NB4 (cell line): ENCODE data around the gene HTD2.

ENCODE experiments used
- DNase-seq: peaks from one replicate; pipeline ENCODE4 v3.0.0; 2010; ENCODE audit warnings: low read depth
- H3K4me3 ChIP-seq: one replicate; pipeline ENCODE4 v1.5.1; 2011; ENCODE audit warnings: mild to moderate bottlenecking, low read depth, low read length, moderate library complexity
- MYC ChIP-seq: IDR thresholded peaks from 2 replicates; pipeline ENCODE4 v1.6.1; 2011; ENCODE audit warnings: low read depth, low read length
- POLR2A ChIP-seq: IDR thresholded peaks from 2 replicates; pipeline ENCODE4 v1.6.1; 2011; ENCODE audit warnings: mild to moderate bottlenecking; ENCODE audit not compliant: insufficient read length; ENCODE audit errors: extremely low read depth
- TF ChIP-seq, protein P1 (sequence below): IDR thresholded peaks from one replicate; pipeline ENCODE4 v1.5.1; 2012; ENCODE audit warnings: low read depth, low read length
- TF ChIP-seq, protein P2 (sequence below): IDR thresholded peaks from 2 replicates; pipeline ENCODE4 v1.6.1; 2011; ENCODE audit warnings: low read depth, low read length

HTD2 gene

DNA sequence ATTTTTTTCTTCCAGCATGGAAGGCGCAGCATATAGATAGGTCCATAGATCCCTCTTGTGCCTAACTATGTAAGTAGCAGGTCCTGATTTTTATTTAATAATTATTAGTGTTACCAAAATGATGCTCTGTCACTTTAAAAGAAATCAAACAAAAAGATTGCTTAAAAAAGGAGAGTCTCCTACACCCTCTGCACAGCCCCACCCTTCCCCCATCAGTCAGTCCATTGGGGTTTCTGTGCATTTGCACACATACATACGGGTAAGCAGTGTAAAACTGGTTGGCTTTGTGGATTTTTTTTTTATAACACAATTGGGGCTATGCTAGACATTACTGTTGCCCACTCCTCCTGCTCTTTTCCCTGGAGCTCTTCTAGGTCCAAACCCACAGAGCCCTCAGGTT, 7.2 kb upstream of the HTD2 start:
- no peak for DNase-seq
- H3K4me3 ChIP-seq, result no peak overlapping the region
- TF ChIP-seq, protein P1, sequence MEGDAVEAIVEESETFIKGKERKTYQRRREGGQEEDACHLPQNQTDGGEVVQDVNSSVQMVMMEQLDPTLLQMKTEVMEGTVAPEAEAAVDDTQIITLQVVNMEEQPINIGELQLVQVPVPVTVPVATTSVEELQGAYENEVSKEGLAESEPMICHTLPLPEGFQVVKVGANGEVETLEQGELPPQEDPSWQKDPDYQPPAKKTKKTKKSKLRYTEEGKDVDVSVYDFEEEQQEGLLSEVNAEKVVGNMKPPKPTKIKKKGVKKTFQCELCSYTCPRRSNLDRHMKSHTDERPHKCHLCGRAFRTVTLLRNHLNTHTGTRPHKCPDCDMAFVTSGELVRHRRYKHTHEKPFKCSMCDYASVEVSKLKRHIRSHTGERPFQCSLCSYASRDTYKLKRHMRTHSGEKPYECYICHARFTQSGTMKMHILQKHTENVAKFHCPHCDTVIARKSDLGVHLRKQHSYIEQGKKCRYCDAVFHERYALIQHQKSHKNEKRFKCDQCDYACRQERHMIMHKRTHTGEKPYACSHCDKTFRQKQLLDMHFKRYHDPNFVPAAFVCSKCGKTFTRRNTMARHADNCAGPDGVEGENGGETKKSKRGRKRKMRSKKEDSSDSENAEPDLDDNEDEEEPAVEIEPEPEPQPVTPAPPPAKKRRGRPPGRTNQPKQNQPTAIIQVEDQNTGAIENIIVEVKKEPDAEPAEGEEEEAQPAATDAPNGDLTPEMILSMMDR, result no peak
- TF ChIP-seq, protein P2, sequence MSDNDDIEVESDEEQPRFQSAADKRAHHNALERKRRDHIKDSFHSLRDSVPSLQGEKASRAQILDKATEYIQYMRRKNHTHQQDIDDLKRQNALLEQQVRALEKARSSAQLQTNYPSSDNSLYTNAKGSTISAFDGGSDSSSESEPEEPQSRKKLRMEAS, result no peak
- TF ChIP-seq POLR2A (no peak), MYC (no peak)

- peak; percentile 23 for DNase-seq
- no peak overlapping the region for H3K4me3 ChIP-seq
- TF ChIP-seq MYC (no peak), POLR2A (no peak)
- TF ChIP-seq, protein P1, result no peak
- TF ChIP-seq, protein P2, result no peak
Measured at GRCh38 chr3:58299839-58300516, 6.3 kb upstream of the HTD2 start.

GRCh38 chr3:58307639-58308215, 1.4 kb downstream of the HTD2 start:
- peak overlapping the region; percentile 99 for H3K4me3 ChIP-seq
- TF ChIP-seq, protein P1, result peak; percentile 17
- no peak for TF ChIP-seq MYC
- peak; percentile 66 for DNase-seq

GRCh38 chr3:58308728-58309127, 2.4 kb downstream of the HTD2 start:
- DNase-seq, result no peak
- peak overlapping the region; percentile 9 for H3K4me3 ChIP-seq
- TF ChIP-seq, protein P2, result no peak
- TF ChIP-seq MYC (no peak), POLR2A (no peak)
- TF ChIP-seq, protein P1, result no peak

GRCh38 chr3:58317811-58318210, 11.5 kb downstream of the HTD2 start:
- DNase-seq, result no peak
- no peak for TF ChIP-seq POLR2A
- TF ChIP-seq, protein P2, result no peak
- no peak for TF ChIP-seq MYC
- TF ChIP-seq, protein P1, result no peak
- H3K4me3 ChIP-seq, result no peak overlapping the region
